ENCODE results near the gene CDT1.

- TF ChIP-seq EZH2 (IDR thresholded peaks at IDR 0.05; ENCODE audit: low read length, missing control alignments) (no peak), CTCF (conservative IDR thresholded peaks at IDR 0.05 in 1 of 2, IDR thresholded peaks at IDR 0.05 in 1 of 2; ENCODE audit: low read depth in 1 of 2, low read length in 2 of 2) (no peak)
Observed at GRCh38 chr16:88841521-88842307, 38.1 kb downstream of the CDT1 start.
